Non-pigmented ciliary epithelial cell (primary cell): Measurements from ENCODE around the gene ENO2.

Source experiments
- DNase-seq: peaks from one replicate; pipeline ENCODE4 v3.0.0-alpha.2; 2010; ENCODE audit warnings: low read depth

ENO2 gene

GRCh38 chr12:6960593-6961277, 46.4 kb downstream of the ENO2 start:
- DNase-seq: no peak

DNA sequence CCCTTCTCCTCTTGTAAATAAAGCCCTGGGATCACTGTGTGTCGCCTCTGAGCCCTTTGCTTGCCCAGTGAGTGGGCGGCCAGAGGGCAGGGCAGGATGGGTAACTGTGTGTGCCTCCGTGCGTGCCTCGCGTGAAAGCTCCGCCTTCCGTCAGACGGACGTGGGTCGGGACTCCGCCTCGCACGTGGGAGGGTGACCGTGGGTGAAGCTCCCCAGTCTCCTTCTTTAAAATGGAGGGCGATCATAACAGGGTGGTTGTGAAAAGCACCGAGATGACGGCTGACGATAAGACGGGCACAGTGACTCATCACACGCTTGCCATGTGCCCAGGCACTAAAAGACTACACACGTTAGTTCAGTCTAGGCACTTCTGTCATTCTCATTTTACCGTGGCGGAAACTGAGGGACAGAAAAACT, 46.9 kb downstream of the ENO2 start:
- no peak for DNase-seq

DNA sequence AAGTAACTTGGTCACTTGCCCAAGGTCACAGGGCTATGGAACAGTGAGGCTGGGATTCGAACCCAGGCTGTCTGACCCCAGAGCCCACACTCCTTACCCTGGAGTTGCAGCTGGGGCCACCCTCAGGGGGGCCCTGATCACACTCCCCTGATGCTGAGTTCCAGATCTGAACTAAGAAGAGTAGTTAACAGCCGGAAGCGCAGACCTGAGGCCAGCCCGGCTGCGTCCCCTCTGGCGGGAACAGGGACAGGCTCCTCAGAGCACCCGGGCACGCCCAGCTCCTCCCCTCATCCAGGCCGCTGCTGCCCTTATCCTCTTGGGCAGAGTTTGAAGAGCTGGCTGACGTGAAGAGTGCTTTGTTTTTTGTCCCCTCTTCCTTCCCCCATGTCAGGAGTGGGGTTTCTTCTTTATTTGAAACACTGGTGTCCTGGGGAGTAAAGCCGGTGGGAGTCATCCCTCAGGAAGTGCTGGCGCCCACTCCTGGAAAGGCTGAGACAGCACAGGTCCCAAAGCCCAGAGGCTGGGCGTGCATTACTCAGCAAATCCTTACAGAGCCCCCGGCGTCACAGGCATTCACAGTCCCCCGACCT, 47.4 kb downstream of the ENO2 start:
- DNase-seq: no peak

GRCh38 chr12:6962285-6963015, 48.1 kb downstream of the ENO2 start:
- DNase-seq: no peak

GRCh38 chr12:6963016-6963731, 48.8 kb downstream of the ENO2 start:
- no peak for DNase-seq

DNA sequence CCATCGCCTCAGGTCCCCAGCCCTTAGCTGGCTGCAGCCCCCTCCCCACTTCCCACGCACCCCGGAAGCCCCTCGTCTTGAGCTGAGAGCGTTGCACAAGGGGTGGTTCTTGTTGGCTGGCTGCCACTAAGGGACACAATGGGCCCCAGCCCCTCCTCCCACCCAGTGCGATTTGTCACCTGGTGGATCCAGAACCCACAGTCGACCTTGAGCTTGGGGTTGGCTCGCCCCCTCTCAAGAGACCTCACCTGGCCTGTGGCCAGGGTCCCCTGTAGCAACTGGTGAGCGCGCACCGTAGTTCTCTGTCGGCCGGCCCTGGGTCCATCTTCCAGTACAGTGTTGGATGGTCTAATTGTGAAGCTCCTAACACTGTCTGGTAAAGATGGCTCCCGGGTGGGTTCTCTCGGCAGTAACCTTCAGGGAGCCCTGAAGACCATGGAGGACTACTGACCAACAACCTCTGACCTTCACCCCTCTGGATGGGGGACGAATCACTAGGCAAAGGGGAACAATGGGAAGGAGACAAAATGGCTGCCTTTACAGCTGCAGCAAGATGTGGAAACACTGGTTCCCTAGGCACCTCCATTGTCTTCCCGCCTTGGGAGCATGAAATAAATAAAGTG, 49.5 kb downstream of the ENO2 start:
- DNase-seq: no peak

DNA sequence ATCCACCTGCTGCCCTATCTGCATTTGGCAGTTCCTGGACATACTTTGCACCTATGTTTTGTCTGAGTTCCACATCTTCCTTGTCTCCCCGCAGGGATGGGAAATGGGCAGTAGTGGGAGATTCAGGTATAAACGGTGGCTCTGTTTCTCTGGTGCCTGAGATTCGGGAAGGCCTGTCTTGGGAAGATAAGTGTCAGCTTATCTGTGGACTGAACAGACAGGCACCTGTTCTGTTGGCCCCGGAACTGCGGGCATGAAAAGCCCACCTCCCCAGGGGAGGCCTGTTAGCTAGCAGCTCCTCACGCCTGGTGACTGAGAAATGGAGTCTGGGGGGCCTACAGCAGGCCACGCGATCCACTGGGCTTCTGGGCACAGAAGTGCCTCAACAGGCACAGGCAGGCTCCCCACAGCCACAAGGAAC, 50.2 kb downstream of the ENO2 start:
- no peak for DNase-seq

GRCh38 chr12:6965026-6965661, 50.8 kb downstream of the ENO2 start:
- no peak for DNase-seq

DNA sequence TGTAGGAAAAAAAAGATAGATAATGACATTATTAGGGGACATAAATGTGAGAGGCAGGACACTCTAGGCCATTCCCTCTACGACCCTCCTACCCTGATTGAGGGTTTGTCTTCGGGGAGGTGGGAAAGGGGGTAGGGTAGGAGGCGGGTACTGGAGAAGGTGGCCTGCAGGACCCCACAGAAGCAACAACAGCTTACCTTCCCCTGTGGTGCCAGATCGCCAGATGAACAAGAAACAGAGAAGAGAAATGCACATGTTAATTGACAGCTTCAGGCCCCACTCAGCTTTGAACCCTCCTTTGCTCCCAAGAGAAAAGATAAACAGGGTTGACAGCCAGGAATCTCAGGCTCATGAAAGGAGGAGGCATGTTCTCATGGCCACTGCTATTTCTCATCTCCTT, 51.3 kb downstream of the ENO2 start:
- DNase-seq: no peak

DNA sequence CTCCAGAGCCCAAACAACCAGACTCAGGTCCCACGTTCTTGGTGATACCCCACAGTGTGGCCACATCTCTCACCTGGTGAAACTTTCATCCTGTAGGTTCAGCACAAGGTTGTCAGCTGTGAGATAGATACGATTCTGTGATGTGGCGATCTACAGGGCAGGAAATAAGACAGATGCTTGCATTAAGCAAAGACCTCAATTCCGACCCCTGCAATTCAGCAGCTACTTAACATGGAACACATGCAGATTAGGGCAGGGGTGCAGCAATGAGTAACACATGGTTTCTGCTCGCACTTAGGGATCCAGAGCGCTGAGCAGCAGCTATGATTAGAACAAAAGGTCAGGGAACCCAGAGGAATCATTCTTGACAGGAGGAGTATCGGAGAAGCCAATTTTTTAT, 52.0 kb downstream of the ENO2 start:
- DNase-seq: no peak

DNA sequence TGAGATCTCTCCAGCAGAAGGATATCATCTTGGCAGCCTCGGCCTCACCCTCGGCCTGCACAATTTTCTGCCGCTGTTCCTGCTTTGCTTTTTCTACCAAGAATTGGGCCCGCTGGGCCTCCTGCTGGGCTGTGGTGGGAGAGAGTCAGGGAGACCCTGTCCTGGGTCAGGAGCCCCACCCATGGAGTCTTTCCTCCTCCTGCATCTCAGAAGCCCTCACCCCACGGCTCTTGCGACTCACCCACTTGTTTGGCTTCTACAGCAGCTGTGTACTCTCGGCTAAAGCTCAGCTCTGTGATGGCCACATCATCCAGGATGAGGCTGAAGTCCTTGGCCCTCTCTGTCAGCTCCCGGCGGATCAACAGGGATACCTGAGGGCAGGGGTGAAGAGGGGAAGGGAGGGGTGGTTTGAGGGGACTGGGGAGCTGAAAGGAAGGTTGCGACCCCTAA, 53.3 kb downstream of the ENO2 start:
- DNase-seq: no peak

GRCh38 chr12:6968426-6968825, 54.0 kb downstream of the ENO2 start:
- DNase-seq: no peak

GRCh38 chr12:6970096-6970527, 55.7 kb downstream of the ENO2 start:
- DNase-seq: no peak
